Esophagus muscularis mucosa (tissue), 4 donors: Measurements from ENCODE around the gene SLC6A18. TPM values are rescaled to one million over a fixed set of nuclear protein-coding genes. Genes with fewer than 3 reads are reported as not detected.
"Not testable (repeated sequence)": the region's sequence is repeated elsewhere in the genome, so short reads cannot be mapped to it uniquely, and the experiment has no call there.

Experiments used
- DNase-seq: peaks from one replicate; pipeline ENCODE4 v3.0.0-alpha.2; 2017; ENCODE audit errors: extremely low spot score
- H3K27ac ChIP-seq, 4 donors: fragments of 200-600 bp; sonication (generic); replicated peaks in 1 of 4; 1 replicate in 3 of 4; 2 replicates in 1 of 4; pipeline ENCODE4 v1.5.1; 2016 to 2019; ENCODE audit warnings: mild to moderate bottlenecking in 1 of 4
- H3K27me3 ChIP-seq, 4 donors: fragments of 200-600 bp; sonication (generic); one replicate each; pipeline versions ENCODE4 v1.5.1 to v1.6.0; 2016 to 2019
- H3K36me3 ChIP-seq, 4 donors: fragments of 200-600 bp; sonication (generic); one replicate each; pipeline ENCODE4 v1.5.1; 2016 to 2019
- H3K4me1 ChIP-seq, 4 donors: fragments of 200-600 bp; sonication (generic); one replicate each; pipeline ENCODE4 v1.5.1; 2016 to 2019
- H3K4me3 ChIP-seq, 4 donors: fragments of 200-600 bp; sonication (generic); 1 replicate in 2 of 4; 2 replicates in 2 of 4; pipeline ENCODE4 v1.5.1; 2016 to 2019; ENCODE audit warnings: mild to moderate bottlenecking in 4 of 4, moderate library complexity in 1 of 4
- H3K9me3 ChIP-seq, 4 donors: fragments of 200-600 bp; sonication (generic); 1 replicate in 3 of 4; 2 replicates in 1 of 4; pipeline ENCODE4 v1.5.1; 2016 to 2019
- EP300 ChIP-seq: sonication (generic); formaldehyde crosslinking; IDR thresholded peaks from one replicate; pipeline ENCODE4 v1.6.1; 2017; ENCODE audit warnings: antibody characterized with exemption
- POLR2A ChIP-seq: fragments of 450-650 bp; IDR thresholded peaks from one replicate; pipeline ENCODE4 v1.6.1; 2017; ENCODE audit warnings: antibody characterized with exemption, moderate library complexity, mild to moderate bottlenecking, low read depth
- POLR2AphosphoS5 ChIP-seq, 2 donors: sonication (generic); formaldehyde crosslinking; IDR thresholded peaks; one replicate each; pipeline ENCODE4 v1.6.1; 2017; ENCODE audit warnings: antibody characterized with exemption in 2 of 2
- WGBS: methylation state at CpG from one replicate; pipeline ENCODE4 v1.1.5; 2018; 5-methylcytosine and 5-hydroxymethylcytosine counted together
- intact Hi-C: fragments of 100-400 bp; cut with DNase I; formaldehyde crosslinking; loops from one replicate; pipeline ENCODE4 v1.15.1; 2023
- total RNA-seq, 4 donors: library from RNA; depleted of rRNA; stranded (reverse); fragments of >200 nt; gene quantifications; one replicate each; pipeline versions ENCODE4 v1.1.0 to v1.2.1, GENCODE V29; 2016
- TF ChIP-seq, protein P1 (sequence below), 3 experiments: fragments of 200-600 bp in 2 of 3; fragments of 450-650 bp in 1 of 3; sonication (generic) in 2 of 3; IDR thresholded peaks; one replicate each; pipeline ENCODE4 v1.5.1; 2017 to 2019; ENCODE audit warnings: antibody characterized with exemption in 3 of 3, mild to moderate bottlenecking in 2 of 3, moderate library complexity in 1 of 3

SLC6A18 gene
- total RNA-seq, 4 donors from 2014 or later: not detected

DNA sequence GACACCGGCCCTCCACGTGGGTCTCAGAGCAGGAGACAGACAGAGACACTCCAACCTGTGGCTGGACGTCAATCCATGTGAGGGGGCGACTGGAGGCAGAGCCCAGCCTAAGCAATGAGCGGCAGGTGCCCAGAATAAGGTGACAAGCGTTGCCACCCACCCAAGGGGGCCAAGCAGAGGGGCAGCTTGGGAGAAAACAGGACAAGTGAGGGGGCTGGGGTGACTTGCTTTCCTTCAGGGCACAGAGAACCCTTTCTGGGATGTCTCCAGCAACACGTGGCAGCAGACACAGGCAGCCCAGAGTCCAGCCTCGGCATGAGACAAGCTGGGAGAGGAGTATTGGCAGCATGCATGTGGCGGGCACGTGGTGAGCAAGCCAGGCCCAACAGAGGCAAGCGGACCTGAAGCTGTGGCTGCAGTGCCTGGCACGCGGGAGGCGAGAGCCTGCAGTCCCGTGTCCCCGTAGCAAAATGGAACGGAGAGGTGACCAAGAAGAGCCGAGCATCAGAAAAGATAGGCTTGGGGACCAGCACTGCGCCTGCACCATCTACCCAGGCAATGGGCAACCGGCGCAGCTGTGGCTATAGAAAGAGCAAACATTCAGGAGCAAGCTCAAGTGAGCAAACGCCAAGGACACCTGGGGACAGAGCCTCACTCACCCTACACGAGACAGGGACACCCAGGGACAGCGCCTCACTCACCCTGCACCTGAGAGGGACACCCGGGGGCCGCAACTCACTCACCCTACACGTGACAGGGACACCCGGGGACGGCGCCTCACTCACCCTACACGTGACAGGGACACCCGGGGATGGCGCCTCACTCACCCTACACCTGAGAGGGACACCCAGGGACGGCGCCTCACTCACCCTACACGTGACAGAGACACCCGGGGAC is 63.5 kb downstream of the SLC6A18 start:
- intact Hi-C loops: no loop called here
- H3K27ac ChIP-seq: no peak overlapping the region
- no peaks in the 10 kb centered on the region for H3K4me1 ChIP-seq
- no peaks in the 10 kb centered on the region for H3K36me3 ChIP-seq
- H3K27me3 ChIP-seq: peaks cover 0 to 53% (median 0%) of the 10 kb centered on the region in 4 donors
- H3K9me3 ChIP-seq: peaks cover 0 to 8% (median 3%) of the 10 kb centered on the region in 4 donors
- H3K4me3 ChIP-seq: no peak overlapping the region
- DNase-seq: no peak
- TF ChIP-seq POLR2A (no peak), POLR2AphosphoS5 (IDR thresholded peaks at IDR 0.05) (no peak), EP300 (no peak)
- TF ChIP-seq, protein P1, sequence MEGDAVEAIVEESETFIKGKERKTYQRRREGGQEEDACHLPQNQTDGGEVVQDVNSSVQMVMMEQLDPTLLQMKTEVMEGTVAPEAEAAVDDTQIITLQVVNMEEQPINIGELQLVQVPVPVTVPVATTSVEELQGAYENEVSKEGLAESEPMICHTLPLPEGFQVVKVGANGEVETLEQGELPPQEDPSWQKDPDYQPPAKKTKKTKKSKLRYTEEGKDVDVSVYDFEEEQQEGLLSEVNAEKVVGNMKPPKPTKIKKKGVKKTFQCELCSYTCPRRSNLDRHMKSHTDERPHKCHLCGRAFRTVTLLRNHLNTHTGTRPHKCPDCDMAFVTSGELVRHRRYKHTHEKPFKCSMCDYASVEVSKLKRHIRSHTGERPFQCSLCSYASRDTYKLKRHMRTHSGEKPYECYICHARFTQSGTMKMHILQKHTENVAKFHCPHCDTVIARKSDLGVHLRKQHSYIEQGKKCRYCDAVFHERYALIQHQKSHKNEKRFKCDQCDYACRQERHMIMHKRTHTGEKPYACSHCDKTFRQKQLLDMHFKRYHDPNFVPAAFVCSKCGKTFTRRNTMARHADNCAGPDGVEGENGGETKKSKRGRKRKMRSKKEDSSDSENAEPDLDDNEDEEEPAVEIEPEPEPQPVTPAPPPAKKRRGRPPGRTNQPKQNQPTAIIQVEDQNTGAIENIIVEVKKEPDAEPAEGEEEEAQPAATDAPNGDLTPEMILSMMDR (IDR thresholded peaks at IDR 0.05): no peak
- WGBS: 92% methylated on average over 36 of the region's 37 CpGs

DNA sequence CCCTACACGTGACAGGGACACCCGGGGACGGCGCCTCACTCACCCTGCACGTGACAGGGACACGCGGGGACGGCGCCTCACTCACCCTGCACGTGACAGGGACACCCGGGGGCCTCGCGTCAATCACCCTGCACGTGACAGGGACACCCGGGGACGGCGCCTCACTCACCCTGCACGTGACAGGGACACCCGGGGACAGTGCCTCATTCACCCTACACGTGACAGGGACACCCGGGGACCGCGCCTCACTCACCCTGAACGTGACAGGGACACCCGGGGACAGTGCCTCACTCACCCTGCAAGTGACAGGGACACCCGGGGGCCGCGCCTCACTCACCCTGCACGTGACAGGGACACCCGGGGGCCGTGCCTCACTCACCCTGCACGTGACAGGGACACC is 64.4 kb downstream of the SLC6A18 start:
- H3K27ac ChIP-seq, intact Hi-C loops, H3K36me3 ChIP-seq, H3K4me1 ChIP-seq, DNase-seq, H3K4me3 ChIP-seq, H3K9me3 ChIP-seq: not testable (repeated sequence)
- 93% methylated on average over 3 of the region's 32 CpGs for WGBS
- peaks cover 0 to 62% (median 4%) of the 10 kb centered on the region in 4 donors for H3K27me3 ChIP-seq

DNA sequence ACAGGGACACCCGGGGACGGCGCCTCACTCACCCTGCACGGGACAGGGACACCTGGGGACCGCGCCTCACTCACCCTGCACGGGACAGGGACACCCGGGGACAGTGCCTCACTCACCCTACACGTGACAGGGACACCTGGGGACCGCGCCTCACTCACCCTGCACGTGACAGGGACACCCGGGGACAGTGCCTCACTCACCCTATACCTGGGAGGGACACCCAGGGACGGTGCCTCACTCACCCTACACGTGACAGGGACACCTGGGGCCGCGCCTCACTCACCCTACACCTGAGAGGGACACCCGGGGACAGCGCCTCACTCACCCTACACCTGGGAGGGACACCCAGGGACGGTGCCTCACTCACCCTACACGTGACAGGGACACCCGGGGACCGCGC is 65.8 kb downstream of the SLC6A18 start:
- H3K4me3 ChIP-seq, DNase-seq, H3K27ac ChIP-seq, intact Hi-C loops, H3K9me3 ChIP-seq, H3K36me3 ChIP-seq: not testable (repeated sequence)
- Histone ChIP-seq H3K27me3 (peaks cover 0 to 76% (median 9%) of the 10 kb centered on the region in 4 donors), H3K4me1 (peaks cover 0 to 14% (median 12%) of the 10 kb centered on the region in 4 donors)
- 85% methylated on average over 8 of the region's 24 CpGs for WGBS

DNA sequence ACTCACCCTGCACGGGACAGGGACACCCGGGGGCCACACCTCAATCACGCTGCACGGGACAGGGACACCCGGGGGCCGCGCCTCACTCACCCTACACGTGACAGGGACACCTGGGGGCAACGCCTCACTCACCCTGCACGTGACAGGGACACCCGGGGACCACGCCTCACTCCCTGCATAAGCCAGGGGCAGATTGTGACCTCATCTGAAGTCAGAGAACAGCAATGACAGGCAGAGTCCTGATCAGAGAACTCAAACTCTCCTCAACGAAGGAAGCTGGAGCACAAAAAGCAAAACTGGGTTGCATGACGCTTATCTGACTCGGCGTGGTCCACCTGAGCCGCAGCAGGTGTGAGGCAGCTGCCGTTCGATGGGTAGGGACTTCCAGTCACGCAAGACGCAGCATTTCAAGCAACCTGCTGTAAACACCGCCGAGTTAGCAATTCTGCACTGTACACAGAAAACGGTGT is 66.5 kb downstream of the SLC6A18 start:
- no peak for DNase-seq
- intact Hi-C loops: no loop called here
- TF ChIP-seq, protein P1 (IDR thresholded peaks at IDR 0.05): no peak
- no peak for TF ChIP-seq POLR2A
- no peak for TF ChIP-seq EP300
- TF ChIP-seq POLR2AphosphoS5 (IDR thresholded peaks at IDR 0.05): no peak
- Histone ChIP-seq H3K4me3 (no peak overlapping the region), H3K36me3 (no peaks in the 10 kb centered on the region), H3K9me3 (peaks cover 0 to 8% (median 3%) of the 10 kb centered on the region in 4 donors), H3K27me3 (peaks cover 0 to 81% (median 9%) of the 10 kb centered on the region in 4 donors), H3K4me1 (peaks cover 0 to 14% (median 12%) of the 10 kb centered on the region in 4 donors), H3K27ac (no peak overlapping the region)
- 91% methylated on average over 22 of the region's 24 CpGs for WGBS

DNA sequence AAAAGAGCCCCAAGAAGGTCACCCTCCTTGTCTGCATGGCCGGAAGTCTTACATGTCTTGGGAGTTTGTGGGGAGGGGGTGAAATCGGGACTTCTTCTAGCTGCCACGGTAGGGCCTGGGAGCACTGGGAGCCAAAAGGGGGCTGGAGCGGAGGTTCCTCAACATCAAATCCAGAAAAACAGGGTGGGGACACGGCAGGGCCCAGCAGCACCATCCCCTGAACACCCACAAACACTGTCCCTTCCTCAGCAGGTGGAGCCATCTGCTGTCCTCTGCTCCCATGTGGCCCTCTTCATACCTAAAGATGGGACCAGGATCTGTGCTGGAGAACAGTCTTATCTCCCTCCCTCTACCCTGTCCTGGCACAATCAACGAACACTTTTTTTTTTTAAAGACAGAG is 67.0 kb downstream of the SLC6A18 start:
- Histone ChIP-seq H3K4me3 (no peak overlapping the region), H3K36me3 (no peaks in the 10 kb centered on the region), H3K9me3 (peaks cover 0 to 8% (median 3%) of the 10 kb centered on the region in 4 donors), H3K27ac (no peak overlapping the region), H3K4me1 (peaks cover 0 to 14% (median 12%) of the 10 kb centered on the region in 4 donors), H3K27me3 (peaks cover 0 to 86% (median 9%) of the 10 kb centered on the region in 4 donors)
- no peak for TF ChIP-seq EP300
- no peak for TF ChIP-seq POLR2A
- TF ChIP-seq POLR2AphosphoS5 (IDR thresholded peaks at IDR 0.05): no peak
- TF ChIP-seq, protein P1 (IDR thresholded peaks at IDR 0.05): no peak
- intact Hi-C loops: no loop called here
- no peak for DNase-seq
- 73% methylated on average over 6 of the region's 6 CpGs for WGBS
